Left colon (tissue), 2 donors: ENCODE measurements around the gene ABCG1. TPM values are rescaled to one million over a fixed set of nuclear protein-coding genes. Genes with fewer than 3 reads are reported as not detected.
A peak's percentile ranks its signal among the peaks of the same experiment; 100 is the strongest.

Experiments used
- ATAC-seq: fragments of 200-7000 bp; cut with Tn5 transposase; one replicate; pipeline ENCODE4 v1.9.1; 2020; ENCODE audit warnings: mild to moderate bottlenecking, moderate library complexity
- DNase-seq, 2 donors: peaks; one replicate each; pipeline ENCODE4 v3.0.0-alpha.2; 2020
- intact Hi-C, 2 donors: fragments of 100-400 bp; cut with DNase I in 1 of 2; cut with micrococcal nuclease in 1 of 2; formaldehyde crosslinking; loops; one replicate each; pipeline versions ENCODE4 v1.11.2 to v1.14.0; 2022; cut with DNase I, micrococcal nuclease
- total RNA-seq, 2 donors: library from RNA; stranded (reverse); fragmentation: NEBNext Ultra II Directional; extraction: Animal tissue kit (Norgen Biotek cat#: 25700); gene quantifications; one replicate each; pipeline ENCODE4 v1.2.1, GENCODE V29; 2021
- donor health status: DM: no; HTN: no; CAD: no.
- donor health status: DM: yes; HTN: yes; CAD: no.

ABCG1 gene
- total RNA-seq, 2 donors from 2014 or later: 17.0 to 86.9 TPM

GRCh38 chr21:42257091-42257765, 38.3 kb downstream of the ABCG1 start:
- ATAC-seq (no peak), DNase-seq (no peak)
- intact Hi-C loops: loop anchor here in 1 of 2 donors (10.0 kb wide), 1 partner anchor 92 kb away; no protein-coding TSS in a partner anchor

DNA sequence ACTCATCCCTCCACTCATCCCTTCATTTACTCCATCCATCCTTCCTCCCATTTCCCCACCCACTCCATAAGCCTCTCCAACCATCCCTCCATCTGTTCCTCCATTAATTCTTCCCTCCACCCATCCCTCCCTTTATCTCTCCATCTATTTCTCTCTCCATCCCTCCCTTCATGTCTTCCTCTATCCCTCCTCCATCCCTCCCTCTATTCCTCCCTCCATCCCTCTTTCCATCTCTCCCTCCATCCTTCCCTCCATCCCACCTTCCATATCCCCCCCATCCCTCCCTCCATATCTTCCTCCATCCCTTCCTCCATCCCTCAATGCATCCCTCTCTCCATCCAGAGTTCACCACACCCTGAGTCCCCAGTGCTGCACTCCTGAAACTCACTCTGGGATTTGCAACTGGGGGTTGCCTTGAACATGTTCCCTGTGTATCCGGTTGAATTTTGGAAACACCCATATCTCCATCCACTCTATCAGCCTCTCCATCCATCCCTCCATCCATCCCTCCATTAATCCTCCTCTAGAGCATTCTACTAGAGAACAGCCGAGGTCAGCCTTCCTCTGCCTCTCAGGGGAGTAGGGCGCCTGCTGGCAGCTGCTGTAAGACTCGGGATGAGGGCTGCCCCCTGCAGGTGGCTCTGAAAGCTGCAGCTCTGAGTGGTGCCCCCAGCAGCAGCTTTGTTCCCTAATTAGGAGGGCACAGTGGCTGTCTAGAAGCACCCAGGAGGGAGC, 39.4 kb downstream of the ABCG1 start:
- intact Hi-C loops: loop anchor here in 1 of 2 donors (10.0 kb wide), 1 partner anchor 94 kb away; no protein-coding TSS in a partner anchor
- ATAC-seq (peak; percentile 76), DNase-seq (peak; percentile 65 to 82)

GRCh38 chr21:42258885-42259407, 40.0 kb downstream of the ABCG1 start:
- no peak for ATAC-seq
- no peak for DNase-seq
- intact Hi-C loops: loop anchor here in 1 of 2 donors (10.0 kb wide), 1 partner anchor 94 kb away; no protein-coding TSS in a partner anchor

DNA sequence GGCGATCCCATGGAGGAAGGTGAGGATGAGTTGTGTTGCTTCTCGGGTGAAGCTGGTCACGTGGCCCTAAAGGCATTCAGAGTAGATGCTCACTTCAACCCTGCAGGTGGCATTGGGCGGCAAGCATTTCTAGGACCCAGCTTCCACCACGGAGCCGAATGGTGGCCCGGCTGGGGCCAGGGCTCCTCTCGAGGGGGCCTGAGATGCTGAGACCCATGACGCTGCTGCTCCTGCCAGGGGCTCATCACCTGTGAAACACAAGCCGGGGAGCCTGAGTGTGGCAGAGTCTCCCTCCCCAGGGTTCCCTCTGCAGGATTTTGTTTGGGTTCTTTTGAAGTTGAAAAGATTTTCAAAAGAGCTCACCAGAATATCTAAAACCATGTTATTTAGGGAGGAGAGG, 41.2 kb downstream of the ABCG1 start:
- ATAC-seq (no peak), DNase-seq (no peak)
- intact Hi-C loops: loop anchor here in 1 of 2 donors (10.0 kb wide), 1 partner anchor 115 kb away; no protein-coding TSS in a partner anchor

DNA sequence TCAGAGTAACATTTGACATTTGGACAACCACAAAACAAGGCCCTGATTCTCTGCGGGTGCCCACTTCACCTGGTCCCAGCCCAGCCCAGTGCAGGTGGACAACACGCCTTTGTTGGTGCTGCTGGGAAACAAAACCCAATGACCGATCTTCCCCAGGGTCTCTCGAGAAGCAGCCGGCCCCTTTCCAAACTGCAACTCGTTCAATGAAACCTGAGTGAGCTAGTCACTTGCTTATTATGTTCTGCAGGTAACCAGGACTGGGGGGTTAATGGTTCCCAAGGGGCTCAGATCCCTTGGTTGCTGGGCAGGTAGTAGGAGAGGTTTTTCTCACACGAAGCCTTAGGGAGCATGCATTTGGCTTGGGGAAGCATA, 42.9 kb downstream of the ABCG1 start:
- ATAC-seq: no peak
- intact Hi-C loops: loop anchor here in 1 of 2 donors (10.0 kb wide), 1 partner anchor 117 kb away; no protein-coding TSS in a partner anchor
- DNase-seq: no peak

- DNase-seq (peak; percentile 44 to 45), ATAC-seq (peak; percentile 21)
- intact Hi-C loops: loop anchor here in 1 of 2 donors (10.0 kb wide), 1 partner anchor 118 kb away; no protein-coding TSS in a partner anchor
Observed at GRCh38 chr21:42262831-42263231, 43.9 kb downstream of the ABCG1 start.

DNA sequence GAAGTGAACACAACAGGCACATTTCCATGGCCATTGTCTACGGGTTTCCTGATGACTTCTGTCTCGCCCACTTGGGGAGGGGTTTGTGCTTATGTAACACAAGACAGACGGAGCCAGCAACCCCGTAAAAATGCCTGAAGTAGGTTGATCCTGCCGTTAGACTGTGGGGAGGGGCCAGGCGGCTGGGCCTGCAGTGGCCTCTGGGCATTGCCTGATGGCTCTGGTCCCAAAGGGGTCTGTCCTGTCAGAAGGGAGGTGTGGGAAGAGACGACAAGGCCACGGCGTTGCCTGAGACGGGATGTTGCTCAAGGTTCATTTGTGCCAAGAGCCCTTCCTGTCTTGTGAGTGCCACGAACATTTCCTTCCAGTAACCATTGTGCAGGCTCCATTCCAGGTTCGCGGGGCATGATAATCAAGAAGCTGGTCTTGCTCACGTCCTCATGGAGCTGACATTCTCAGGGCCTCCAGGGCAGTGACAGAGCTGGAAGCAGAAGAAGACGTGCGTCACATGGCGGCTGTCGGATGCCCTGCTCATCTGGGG, 44.7 kb downstream of the ABCG1 start:
- DNase-seq: no peak
- intact Hi-C loops: loop anchor here in 1 of 2 donors (10.0 kb wide), 1 partner anchor 119 kb away; no protein-coding TSS in a partner anchor
- ATAC-seq: no peak

GRCh38 chr21:42264245-42265195, 45.6 kb downstream of the ABCG1 start:
- ATAC-seq (no peak), DNase-seq (no peak)
- intact Hi-C loops: loop anchor here in 1 of 2 donors (10.0 kb wide), 1 partner anchor 120 kb away; no protein-coding TSS in a partner anchor

- intact Hi-C loops: loop anchor here in 1 of 2 donors (10.0 kb wide), 1 partner anchor 121 kb away; no protein-coding TSS in a partner anchor
- DNase-seq (no peak), ATAC-seq (no peak)
Observed at GRCh38 chr21:42265231-42265812, 46.4 kb downstream of the ABCG1 start.

DNA sequence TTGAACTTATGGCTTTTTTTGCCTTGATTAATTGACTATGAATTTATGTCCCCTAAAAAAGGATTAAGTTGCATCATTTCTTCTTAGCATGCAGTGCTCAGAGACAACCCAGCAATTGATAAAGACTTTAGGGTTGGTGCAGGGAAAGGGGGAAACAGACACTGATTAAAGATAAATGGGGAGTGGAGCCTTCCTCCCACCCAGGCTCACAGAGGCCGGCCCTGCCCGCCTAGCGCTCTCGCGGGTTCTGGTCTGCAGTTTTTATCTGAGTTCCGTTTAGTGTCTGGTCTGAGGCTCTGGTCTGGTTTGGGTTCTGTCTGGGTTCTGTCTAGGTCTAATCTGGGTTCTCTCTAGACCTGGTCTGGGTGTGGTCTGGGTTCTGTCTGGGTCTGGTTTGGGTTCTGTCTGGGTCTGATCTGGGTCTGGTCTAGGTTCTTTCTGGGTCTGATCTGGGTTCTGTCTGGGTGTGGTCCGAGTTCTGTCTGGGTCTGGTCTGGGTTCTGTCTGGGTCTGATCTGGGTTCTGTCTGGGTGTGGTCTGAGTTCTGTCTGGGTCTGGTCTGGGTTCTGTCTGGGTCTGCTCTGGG, 48.1 kb downstream of the ABCG1 start:
- DNase-seq (no peak), ATAC-seq (no peak)
- intact Hi-C loops: loop anchor here in 1 of 2 donors (10.0 kb wide), 1 partner anchor 122 kb away; no protein-coding TSS in a partner anchor

DNA sequence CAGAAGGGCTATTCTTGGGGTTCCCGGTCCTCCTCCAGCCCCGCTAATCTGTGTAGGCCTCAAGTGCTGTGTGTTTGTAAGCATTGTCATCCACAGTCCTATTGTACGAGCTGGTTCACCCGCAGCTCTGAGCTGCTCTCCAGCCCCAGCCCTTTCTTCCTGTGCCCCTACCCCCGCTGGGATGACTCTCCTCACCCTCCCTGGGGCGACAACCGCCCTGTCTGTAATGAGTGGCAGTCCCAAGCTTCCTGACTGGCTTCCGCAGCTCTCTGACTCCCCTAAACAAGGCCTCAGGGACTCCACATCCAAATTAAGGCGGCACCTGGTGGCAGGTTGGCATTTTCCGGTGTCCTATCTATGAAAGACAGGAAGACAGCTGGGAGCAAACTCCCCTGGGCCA, 50.4 kb downstream of the ABCG1 start:
- no peak for ATAC-seq
- DNase-seq: no peak
- intact Hi-C loops: loop anchor here in 1 of 2 donors (10.0 kb wide), 1 partner anchor 125 kb away; no protein-coding TSS in a partner anchor

GRCh38 chr21:42271065-42271464, 52.1 kb downstream of the ABCG1 start:
- intact Hi-C loops: no loop called here
- DNase-seq (no peak), ATAC-seq (no peak)

DNA sequence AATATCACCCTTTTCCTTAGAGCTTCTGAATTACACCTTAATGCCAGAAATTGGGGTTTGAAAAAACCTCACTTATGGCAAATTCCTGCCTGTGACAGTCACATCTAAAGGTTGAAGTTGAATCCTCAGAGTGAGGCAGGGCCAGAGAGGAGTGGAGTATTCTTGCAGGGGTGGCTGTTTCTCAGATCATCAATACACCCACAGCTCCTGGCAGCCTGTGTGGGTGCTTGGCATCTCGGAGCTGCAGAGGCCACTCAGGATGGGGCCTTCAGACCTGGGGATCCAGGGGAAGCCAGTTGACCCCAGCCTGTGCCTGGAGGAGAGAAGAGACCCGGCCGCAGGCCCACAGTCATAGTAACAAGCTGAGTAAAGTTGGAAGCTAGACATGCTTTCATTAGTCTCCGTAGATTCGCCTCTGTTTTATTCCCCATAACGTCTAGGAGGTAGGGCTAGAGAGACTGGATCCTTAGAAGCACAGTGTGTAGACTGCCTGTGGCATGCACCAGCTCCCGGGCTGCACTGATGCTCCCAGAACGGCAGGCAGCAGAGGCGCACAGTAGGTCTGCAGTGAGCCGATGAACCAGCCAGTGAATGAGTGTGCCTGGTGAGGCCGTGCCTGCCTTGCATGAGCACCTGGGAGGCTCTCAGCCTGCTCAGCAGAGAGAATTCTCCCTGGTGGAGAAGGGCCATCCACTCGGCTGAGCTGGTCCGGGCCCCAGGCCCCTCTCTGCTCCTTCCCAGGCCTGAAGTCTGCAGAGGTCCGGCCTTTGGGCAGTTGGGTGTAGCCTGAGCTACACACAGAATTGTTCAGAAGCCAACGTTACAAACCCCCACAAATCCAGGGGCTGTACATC, 53.4 kb downstream of the ABCG1 start:
- intact Hi-C loops: no loop called here
- no peak for ATAC-seq
- no peak for DNase-seq

DNA sequence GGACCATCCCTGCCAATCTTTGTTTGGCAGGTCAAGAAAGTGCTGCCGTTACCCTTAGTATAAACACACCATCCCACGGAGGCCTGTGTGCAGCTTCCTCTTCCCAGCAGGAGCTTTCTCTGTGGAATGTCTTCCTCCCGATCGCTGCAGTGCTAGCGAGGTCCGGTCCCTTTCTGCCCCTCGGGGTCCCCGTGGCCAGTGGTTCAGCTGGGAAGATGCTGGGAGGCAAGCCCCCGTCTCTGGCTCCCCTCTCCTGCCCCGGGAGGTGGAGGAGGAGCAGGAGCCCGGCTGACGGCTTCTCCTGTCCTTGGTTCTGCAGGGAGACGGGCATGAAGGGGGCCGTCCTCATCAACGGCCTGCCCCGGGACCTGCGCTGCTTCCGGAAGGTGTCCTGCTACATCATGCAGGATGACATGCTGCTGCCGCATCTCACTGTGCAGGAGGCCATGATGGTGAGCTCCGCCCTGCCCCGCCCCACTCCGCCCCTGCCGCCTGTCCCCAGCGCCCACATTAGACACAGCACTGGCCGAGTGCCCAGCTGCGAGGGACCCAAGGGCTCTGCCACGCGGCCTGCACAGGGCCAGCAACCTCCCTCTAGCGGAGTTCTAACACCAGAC, 54.2 kb downstream of the ABCG1 start:
- intact Hi-C loops: no loop called here
- DNase-seq (no peak), ATAC-seq (no peak)

DNA sequence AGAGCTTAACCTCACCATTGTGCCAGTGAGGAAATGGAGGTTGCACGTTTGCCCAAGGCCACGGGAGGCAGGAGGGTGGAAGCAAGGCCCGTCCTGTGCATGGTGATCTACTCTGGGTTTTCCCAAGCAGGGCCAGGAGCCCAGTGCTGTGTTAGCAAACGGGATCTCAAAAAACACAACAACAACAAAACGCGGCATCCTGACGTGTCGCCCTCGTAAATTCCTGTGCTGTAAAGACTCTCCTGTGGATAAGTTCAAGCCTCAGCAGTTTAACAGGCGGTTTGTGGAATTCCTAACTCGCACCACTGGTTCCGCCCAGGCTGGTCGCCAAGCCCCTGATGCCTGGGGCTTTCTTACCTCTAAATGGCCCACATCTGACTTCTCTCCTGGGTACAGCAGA, 57.1 kb downstream of the ABCG1 start:
- DNase-seq (no peak), ATAC-seq (no peak)
- intact Hi-C loops: no loop called here

DNA sequence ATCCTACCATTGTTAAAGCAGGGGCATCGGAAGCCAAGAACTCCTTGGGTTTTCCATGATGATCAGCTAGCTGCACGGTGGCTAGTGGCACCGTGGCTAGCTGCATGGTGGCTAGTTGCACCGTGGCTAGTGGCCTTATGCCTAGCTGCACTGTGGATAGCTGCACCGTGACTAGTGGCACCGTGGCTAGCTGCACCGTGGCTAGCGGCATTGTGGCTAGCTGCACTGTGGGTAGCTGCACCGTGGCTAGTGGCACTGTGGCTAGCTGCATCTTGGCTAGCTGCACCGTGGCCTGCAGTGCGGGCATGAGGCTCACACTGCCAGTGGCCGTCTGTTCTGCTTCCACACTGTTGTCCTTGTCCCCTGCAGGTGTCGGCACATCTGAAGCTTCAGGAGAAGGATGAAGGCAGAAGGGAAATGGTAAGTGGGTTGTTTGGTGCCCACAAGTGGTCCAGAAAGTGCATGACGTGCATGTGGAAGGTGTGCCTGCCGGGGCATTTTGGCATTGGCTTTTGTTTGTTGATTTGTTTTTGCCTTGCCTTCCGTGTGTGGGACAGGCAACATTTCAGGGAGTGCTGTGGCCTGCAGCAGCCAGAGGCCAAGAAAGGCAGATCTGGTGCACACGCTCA, 57.7 kb downstream of the ABCG1 start:
- intact Hi-C loops: no loop called here
- DNase-seq (no peak), ATAC-seq (no peak)
